Stimulated activated naive CD4-positive, alpha-beta T cell treated with Interleukin-2 at 50 U/mL for 16 hours (primary cell): ENCODE data around the gene EHD3.

ENCODE experiments used
- DNase-seq: peaks from one replicate; lab custom pipeline; 2025; lab: John Stamatoyannopoulos, UW

Gene EHD3

GRCh38 chr2:31213601-31214443 lies 20.1 kb upstream of the EHD3 start:
- DNase-seq, result no peak

GRCh38 chr2:31214444-31214915 lies 19.5 kb upstream of the EHD3 start:
- no peak for DNase-seq

GRCh38 chr2:31216734-31217133 lies 17.2 kb upstream of the EHD3 start:
- no peak for DNase-seq

DNA sequence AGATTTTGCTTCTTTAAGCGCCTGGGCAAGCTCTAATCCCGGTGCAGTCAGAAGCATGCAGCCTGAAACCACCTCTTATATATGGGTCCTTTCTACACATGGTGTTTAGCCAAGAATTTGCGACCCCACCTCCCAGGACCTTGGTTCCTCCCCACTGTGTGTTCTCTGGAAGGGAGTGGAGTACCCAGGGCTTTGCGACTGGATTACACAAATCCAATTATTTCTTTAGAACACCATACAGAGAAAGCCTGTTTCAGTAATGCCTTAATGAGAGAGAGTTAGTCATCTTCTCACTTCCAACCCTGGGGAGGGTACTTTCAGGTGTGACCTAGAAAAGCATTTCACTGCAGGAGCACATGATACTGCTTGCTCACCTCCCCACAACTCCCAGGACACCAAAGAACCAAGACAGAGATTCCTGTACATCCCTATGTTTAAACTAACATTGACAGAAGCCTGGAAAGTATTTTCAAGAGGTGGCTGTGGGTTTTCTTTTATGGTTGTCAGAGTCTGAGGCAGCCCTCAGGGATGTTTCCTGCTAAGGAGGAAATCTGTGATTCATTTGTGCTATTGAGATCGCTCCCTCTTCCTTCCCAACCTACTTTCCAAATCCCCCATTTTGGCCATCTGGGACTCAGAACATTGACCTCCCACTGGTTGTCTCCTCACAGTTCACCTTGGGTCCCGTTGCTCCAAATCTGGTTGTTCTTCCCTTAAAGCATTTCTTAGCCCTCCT lies 16.3 kb upstream of the EHD3 start, which contains the start of gene CAPN14:
Gene CAPN14, minus strand, starts transcription at position 51 of the 736 bp plus-strand sequence. CDS start 12,068 bp downstream, outside the sequence.
- DNase-seq, result no peak

DNA sequence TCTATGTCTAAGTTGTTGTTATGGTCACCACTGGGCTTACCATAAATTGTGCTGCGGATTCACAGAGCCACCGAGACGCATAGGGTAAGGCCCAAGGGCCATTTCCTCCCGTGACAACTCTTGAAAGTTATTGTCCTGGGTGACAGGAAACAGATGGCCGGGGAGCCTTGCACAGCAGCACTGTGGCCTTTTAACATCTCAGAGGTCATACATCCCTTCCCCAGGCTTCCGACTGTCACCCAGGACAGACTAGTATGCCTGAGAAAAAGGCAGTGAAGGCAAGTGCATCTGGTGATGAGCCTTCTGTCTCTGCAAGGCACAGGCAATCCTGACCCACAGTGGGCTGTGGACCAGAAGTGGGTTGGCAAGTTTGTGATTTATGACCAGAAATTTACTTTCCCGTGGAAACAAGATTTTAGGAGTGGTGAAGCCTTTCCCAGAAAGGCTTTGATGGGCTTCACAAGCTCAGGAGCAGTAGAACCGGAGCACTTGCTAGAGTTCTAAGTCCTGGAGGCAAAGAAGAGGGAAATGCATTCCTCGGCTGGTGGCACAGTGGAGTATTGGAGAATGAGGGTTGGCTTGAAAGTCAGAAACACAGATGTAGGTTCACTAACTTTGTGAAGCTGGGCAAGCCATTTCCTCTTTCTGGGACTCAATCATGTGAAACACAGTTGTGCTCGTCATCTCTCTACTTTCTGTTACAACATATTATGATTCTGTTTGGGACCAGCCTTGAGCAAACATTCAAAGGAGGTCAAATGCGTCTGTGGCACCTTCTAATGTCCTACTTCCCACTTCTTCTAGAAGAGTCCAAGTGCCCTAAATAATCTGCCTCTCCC lies 14.6 kb upstream of the EHD3 start:
- no peak for DNase-seq

DNA sequence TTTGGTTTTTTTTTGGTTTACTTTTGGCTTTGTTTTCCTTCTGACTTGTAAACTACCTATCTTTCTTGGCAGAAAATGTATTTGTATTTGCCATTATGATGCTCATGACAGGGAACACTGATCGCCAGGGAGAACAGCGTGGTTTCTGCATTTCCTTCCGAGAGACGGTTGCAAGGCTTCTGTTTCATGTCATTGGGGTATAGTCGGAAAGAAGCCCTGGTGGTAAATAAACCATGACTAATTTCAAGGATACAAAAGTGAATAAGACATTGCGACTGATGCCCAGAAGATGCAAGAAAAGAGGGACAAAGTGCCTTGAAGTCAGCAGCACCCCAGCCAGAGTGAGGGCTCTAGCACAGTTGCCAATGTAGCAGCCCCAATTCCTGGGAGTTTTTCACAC lies 12.4 kb upstream of the EHD3 start:
- DNase-seq, result no peak

- no peak for DNase-seq
Observed at GRCh38 chr2:31222071-31222470, 11.9 kb upstream of the EHD3 start.

DNA sequence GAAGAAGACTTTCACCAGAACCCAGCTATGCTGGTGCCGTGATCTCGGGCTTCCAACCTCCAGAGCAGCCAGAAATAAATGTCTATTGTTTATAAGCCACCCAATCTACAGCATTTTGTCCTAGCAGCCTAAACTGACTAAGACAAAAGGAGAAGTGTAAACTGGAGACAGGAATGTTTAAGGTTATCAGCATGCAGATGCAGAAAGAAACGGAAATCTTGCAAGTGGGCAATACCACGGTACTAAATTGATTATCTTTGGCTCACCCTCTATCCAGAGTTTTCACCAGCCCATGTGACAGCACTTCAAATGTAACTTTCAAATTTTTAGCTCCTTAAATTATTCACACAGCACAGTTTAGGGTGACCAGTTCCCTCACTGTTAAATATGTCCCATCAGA lies 10.9 kb upstream of the EHD3 start:
- DNase-seq, result no peak

- DNase-seq, result no peak
Observed at GRCh38 chr2:31223749-31224148, 10.2 kb upstream of the EHD3 start.

DNA sequence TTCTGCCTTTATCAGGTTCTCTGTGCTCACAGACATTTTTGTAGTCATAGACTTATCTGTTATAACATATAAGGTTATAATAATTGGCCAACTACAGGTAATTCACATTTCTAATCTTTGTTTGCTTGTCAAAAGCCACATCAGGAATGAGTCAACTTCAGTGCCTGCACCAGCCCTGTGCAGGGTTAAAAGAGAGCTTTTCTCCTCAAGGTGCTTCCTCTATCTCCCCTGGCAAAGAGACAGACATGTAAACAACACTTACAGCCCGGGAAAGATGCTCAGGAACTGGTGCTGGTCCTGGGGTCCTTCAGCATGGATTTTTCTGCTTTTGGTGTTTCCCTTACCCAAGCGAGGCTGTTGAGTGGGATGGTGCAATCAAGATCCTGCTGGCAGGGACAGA lies 7.7 kb upstream of the EHD3 start:
- no peak for DNase-seq

- no peak for DNase-seq
Observed at GRCh38 chr2:31227110-31227509, 6.8 kb upstream of the EHD3 start.

- no peak for DNase-seq
Observed at GRCh38 chr2:31227711-31228125, 6.2 kb upstream of the EHD3 start.

DNA sequence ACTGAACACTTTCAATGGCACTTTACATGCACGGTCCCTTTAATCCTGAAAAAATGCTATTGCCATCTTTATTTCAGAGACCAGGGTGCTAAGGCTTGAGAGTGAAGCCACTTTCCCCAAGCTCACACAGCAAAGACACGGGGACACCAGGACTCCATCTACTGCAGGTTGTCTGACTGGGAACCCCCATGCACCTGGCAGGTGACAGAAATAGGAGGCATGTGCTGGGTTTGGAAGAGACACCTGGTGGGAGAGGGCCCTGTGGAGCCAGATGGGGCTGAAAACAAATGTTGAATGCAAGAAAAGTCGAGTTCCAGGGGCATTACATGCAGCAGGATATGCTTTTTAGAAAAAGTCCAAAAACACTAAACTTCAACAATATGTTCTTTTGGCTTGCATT lies 5.2 kb upstream of the EHD3 start:
- no peak for DNase-seq

GRCh38 chr2:31230751-31231150 lies 3.2 kb upstream of the EHD3 start:
- no peak for DNase-seq

DNA sequence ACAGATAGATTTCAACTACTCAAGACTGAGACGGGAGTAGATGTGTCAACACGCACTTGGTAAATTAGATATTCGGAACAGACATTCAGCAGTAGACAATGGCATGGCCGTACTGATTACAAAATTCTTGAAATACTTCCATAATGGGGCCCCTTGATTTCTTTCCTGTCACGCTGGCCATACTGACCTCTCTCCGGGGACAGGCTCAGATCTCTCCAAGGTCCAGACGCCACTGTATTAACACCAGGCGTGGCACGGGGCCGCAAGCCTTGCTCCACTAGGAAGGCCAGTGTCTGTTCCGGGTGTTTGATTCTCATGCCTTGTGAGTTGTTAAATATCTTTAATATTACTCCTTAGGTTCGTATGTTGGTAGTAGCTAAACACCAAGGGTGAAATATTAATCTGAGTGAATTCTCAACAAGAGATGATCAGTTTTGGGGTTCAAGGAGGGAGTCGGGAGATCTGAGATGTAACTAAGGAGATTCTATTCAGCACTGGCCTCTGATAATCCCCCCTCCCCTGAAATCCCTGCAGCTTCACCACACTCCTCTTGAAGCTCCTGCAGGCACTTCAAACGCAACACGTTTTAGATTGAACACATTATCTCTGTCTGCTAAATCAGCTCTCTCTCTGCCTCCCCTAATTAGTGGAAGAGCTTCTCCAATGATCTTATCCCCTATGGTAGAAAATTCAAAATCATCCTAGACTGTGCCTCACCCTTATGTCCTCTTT lies 2.2 kb upstream of the EHD3 start:
- DNase-seq, result no peak

DNA sequence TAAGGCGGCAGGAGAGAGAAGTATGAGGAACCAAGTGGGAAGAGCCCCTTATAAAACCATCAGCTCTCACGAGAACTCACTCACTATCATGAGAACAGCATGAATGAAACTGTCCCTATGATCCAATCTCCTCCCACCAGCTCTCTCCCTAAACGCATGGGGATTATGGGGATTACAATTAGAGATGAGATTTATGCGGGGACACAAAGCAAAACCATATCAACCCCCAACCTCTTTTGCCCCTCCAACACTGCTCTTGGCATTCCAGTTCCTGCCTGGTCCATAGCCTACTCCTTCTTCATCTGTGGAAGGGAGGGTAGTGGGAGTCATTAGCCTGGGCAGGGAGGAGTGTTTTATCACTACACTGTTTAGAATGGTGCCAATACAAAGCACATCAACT lies 1.4 kb upstream of the EHD3 start:
- DNase-seq, result no peak

DNA sequence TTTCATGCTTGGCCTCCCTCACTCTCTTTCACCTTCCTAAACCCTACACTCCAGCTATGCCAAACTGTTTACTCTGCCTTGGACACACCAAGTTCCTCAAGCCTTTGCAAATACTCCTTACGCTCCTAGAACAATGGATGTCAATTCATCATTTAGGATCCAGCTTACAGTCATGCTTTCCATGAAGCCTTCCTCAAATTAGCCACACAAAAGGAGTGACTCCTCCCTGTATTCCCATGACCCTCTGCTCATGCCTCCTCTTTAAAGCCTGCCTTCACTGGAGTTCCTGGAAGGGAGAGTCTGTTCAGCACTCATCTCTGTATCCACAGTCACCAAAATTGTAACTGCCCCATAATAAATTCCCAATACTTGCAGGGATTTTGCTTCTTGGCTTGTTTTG lies 721 bp upstream of the EHD3 start:
- no peak for DNase-seq

- DNase-seq, result no peak
Observed at GRCh38 chr2:31234683-31235503, 941 bp downstream of the EHD3 start.

- no peak for DNase-seq
Observed at GRCh38 chr2:31235504-31235902, 1.6 kb downstream of the EHD3 start.

GRCh38 chr2:31236433-31237205 lies 2.7 kb downstream of the EHD3 start:
- DNase-seq, result no peak
